GM23338 (cell line): ENCODE measurements around the gene SLC25A30. TPM values are rescaled to one million over a fixed set of nuclear protein-coding genes. Genes with fewer than 3 reads are reported as not detected.
"Not testable (repeated sequence)": the region's sequence is repeated elsewhere in the genome, so short reads cannot be mapped to it uniquely, and the experiment has no call there.

Experiments used
- ATAC-seq: fragments of 200-7000 bp; cut with Tn5 transposase; 3 replicates; pipeline ENCODE4 v1.9.1; 2020
- DNase-seq: peaks from one replicate; pipeline ENCODE4 v3.0.0-alpha.2; 2015; ENCODE audit warnings: low spot score
- H2AFZ ChIP-seq: fragments of 200-600 bp; sonication (generic); 2 replicates; pipeline ENCODE4 v1.8.0; 2016; ENCODE audit warnings: antibody characterized with exemption, mild to moderate bottlenecking, moderate library complexity
- H3F3A ChIP-seq: fragments of 200-600 bp; sonication (generic); replicated peaks from 2 replicates; pipeline ENCODE4 v1.8.0; 2017; ENCODE audit warnings: antibody characterized with exemption, mixed run types, low read depth
- H3K27ac ChIP-seq: fragments of 200-600 bp; sonication (generic); 2 replicates; pipeline ENCODE4 v1.6.1; 2016; ENCODE audit warnings: low read depth
- H3K27me3 ChIP-seq: fragments of 200-600 bp; sonication (generic); 2 replicates; pipeline ENCODE4 v1.8.0; 2016; ENCODE audit warnings: mild to moderate bottlenecking, mixed run types, moderate library complexity; ENCODE audit not compliant: insufficient read depth
- H3K36me3 ChIP-seq: fragments of 200-600 bp; sonication (generic); 2 replicates; pipeline ENCODE4 v1.8.0; 2016; ENCODE audit warnings: mild to moderate bottlenecking; ENCODE audit not compliant: insufficient read depth
- H3K4me1 ChIP-seq: fragments of 200-600 bp; sonication (generic); 2 replicates; pipeline ENCODE4 v1.8.0; 2016; ENCODE audit warnings: mild to moderate bottlenecking, moderate library complexity; ENCODE audit not compliant: insufficient read depth
- H3K4me2 ChIP-seq: fragments of 200-600 bp; sonication (generic); 2 replicates; pipeline ENCODE4 v1.7.1; 2017; ENCODE audit warnings: mixed run types
- H3K4me3 ChIP-seq: fragments of 200-600 bp; sonication (generic); 2 replicates; pipeline ENCODE4 v1.6.1; 2016; ENCODE audit warnings: mixed run types
- H3K79me2 ChIP-seq: fragments of 200-600 bp; sonication (generic); replicated peaks from 2 replicates; pipeline ENCODE4 v1.8.0; 2017; ENCODE audit warnings: mild to moderate bottlenecking; ENCODE audit not compliant: insufficient read depth
- H3K9me2 ChIP-seq: fragments of 200-600 bp; sonication (generic); 2 replicates; pipeline ENCODE4 v1.8.0; 2017; ENCODE audit not compliant: insufficient read depth
- H4K20me1 ChIP-seq: fragments of 200-600 bp; sonication (generic); replicated peaks from 2 replicates; pipeline ENCODE4 v1.8.0; 2017; ENCODE audit warnings: mild to moderate bottlenecking; ENCODE audit not compliant: insufficient read depth
- H3K27ac Mint-ChIP-seq: 2 replicates; pipeline ENCODE4 v1.8.0; 2020; ENCODE audit warnings: inconsistent platforms, mild to moderate bottlenecking, moderate library complexity, mixed read lengths
- H3K27me3 Mint-ChIP-seq: 3 replicates; pipeline ENCODE4 v1.8.0; 2022; ENCODE audit warnings: low read depth, mild to moderate bottlenecking, moderate library complexity, mixed read lengths, inconsistent platforms; ENCODE audit not compliant: insufficient read depth, poor library complexity
- H3K36me3 Mint-ChIP-seq: 3 replicates; pipeline ENCODE4 v1.8.0; 2021; ENCODE audit warnings: low read depth, mild to moderate bottlenecking, inconsistent platforms, moderate library complexity, mixed read lengths
- H3K4me1 Mint-ChIP-seq: 3 replicates; pipeline ENCODE4 v1.8.0; 2020; ENCODE audit warnings: mild to moderate bottlenecking, inconsistent platforms, mixed read lengths
- H3K4me3 Mint-ChIP-seq: 3 replicates; pipeline ENCODE4 v1.8.0; 2021; ENCODE audit warnings: moderate library complexity, mild to moderate bottlenecking, inconsistent platforms, mixed read lengths
- H3K9me3 Mint-ChIP-seq: 3 replicates; pipeline ENCODE4 v1.8.0; 2020; ENCODE audit warnings: moderate library complexity, mild to moderate bottlenecking, inconsistent platforms, mixed read lengths
- ETS1 ChIP-seq: IDR thresholded peaks from 2 replicates; pipeline ENCODE4 v1.6.1; 2016; ENCODE audit warnings: antibody characterized with exemption
- EZH2 ChIP-seq: fragments of 200-600 bp; sonication (generic); IDR thresholded peaks from one replicate; pipeline ENCODE4 v1.8.0; 2017; ENCODE audit warnings: antibody characterized with exemption, mild to moderate bottlenecking, low read depth; ENCODE audit not compliant: unreplicated experiment
- JUNB ChIP-seq: IDR thresholded peaks from one replicate; pipeline ENCODE4 v1.6.1; 2016; ENCODE audit warnings: antibody characterized with exemption; ENCODE audit not compliant: unreplicated experiment
- ZNF114 ChIP-seq: fragments of 250-450 bp; sonication (Bioruptor Pico); IDR thresholded peaks from 2 replicates; pipeline ENCODE4 v1.5.0; 2020; ENCODE audit warnings: mild to moderate bottlenecking, moderate library complexity
- polyA plus RNA-seq: library from polyadenylated mRNA; unstranded; fragments of >200 nt; fragmentation: Nextera tagmentation; extraction: Ambion mirVana; gene quantifications from 2 replicates; pipeline ENCODE4 v1.2.1, GENCODE V29; 2016
- total RNA-seq: library from RNA; depleted of rRNA; stranded (reverse); fragments of >200 nt; shearing (Covaris generic); gene quantifications from 2 replicates; pipeline ENCODE4 v1.2.3, GENCODE V29; 2014; rRNA removed

SLC25A30 gene
- total and polyA plus RNA-seq, 2 experiments from 2014 or later, result 2.0 to 7.5 TPM

GRCh38 chr13:45349438-45349837 lies 68.7 kb downstream of the SLC25A30 start (continued):
- TF ChIP-seq JUNB (no peak), ZNF114 (CRISPR knock-in tag) (no peak), ETS1 (no peak), EZH2 (no peak)

GRCh38 chr13:45344064-45344463 lies 74.1 kb downstream of the SLC25A30 start:
- not testable (repeated sequence) for H3F3A ChIP-seq, H3K9me2 ChIP-seq, H3K4me3 Mint-ChIP-seq, ATAC-seq, H3K4me2 ChIP-seq, H2AFZ ChIP-seq, H3K27ac Mint-ChIP-seq, H3K27me3 ChIP-seq, H3K4me3 ChIP-seq, H3K4me1 Mint-ChIP-seq, DNase-seq, H3K9me3 Mint-ChIP-seq, H3K27ac ChIP-seq
- Mint-ChIP-seq H3K36me3 (peaks cover 48% of the 10 kb centered on the region), H3K27me3 (peaks cover 12% of the 10 kb centered on the region)
- Histone ChIP-seq H3K4me1 (peaks cover 13% of the 10 kb centered on the region), H3K79me2 (peaks cover 41% of the 10 kb centered on the region), H3K36me3 (peaks cover 21% of the 10 kb centered on the region), H4K20me1 (peaks cover 23% of the 10 kb centered on the region)

Other genes starting within 250 kb of the SLC25A30 start
- not detected in 2 replicates for gene KCTD4, start 217.3 kb downstream of the SLC25A30 start, total RNA-seq
- gene KCTD4, start 217.3 kb downstream of the SLC25A30 start, polyA plus RNA-seq, result 0.24 and 0.26 TPM in 2 replicates
- 1,385 and 1,395 TPM in 2 replicates for gene TPT1, start 77.2 kb downstream of the SLC25A30 start, total RNA-seq
- gene TPT1, start 77.2 kb downstream of the SLC25A30 start, polyA plus RNA-seq, result 2,519 and 3,116 TPM in 2 replicates
- gene COG3, start 46.6 kb upstream of the SLC25A30 start, total RNA-seq, result 15.6 and 23.9 TPM in 2 replicates
- 17.1 and 18.6 TPM in 2 replicates for gene COG3, start 46.6 kb upstream of the SLC25A30 start, polyA plus RNA-seq
- not detected in 2 replicates for gene ERICH6B, start 197.4 kb upstream of the SLC25A30 start, total RNA-seq
- gene ERICH6B, start 197.4 kb upstream of the SLC25A30 start, polyA plus RNA-seq, result not detected in 2 replicates